HG02623 (cell line): ENCODE data around the gene JMJD7.

Experiments used
- ATAC-seq: cut with Tn5 transposase; IDR thresholded peaks from one replicate; pipeline ENCODE4 v1.9.1; 2021; ENCODE audit warnings: moderate library complexity; ENCODE audit not compliant: unreplicated experiment

Gene JMJD7

GRCh38 chr15:41842229-41842628 is 14.3 kb downstream of the JMJD7 start:
- no peak for ATAC-seq

GRCh38 chr15:41843571-41843970 is 15.7 kb downstream of the JMJD7 start:
- ATAC-seq = no peak

GRCh38 chr15:41844814-41845213 is 16.9 kb downstream of the JMJD7 start:
- no peak for ATAC-seq

GRCh38 chr15:41847206-41847605 is 19.3 kb downstream of the JMJD7 start:
- no peak for ATAC-seq

- no peak for ATAC-seq
These were observed 20.1 kb downstream of the JMJD7 start for GRCh38 chr15:41847981-41848380.

- ATAC-seq = no peak
These were observed 20.7 kb downstream of the JMJD7 start for GRCh38 chr15:41848631-41849030.

GRCh38 chr15:41849204-41849603 is 21.3 kb downstream of the JMJD7 start:
- no peak for ATAC-seq

GRCh38 chr15:41849861-41850260 is 22.0 kb downstream of the JMJD7 start:
- ATAC-seq = no peak

GRCh38 chr15:41850482-41851166 is 22.7 kb downstream of the JMJD7 start:
- ATAC-seq = no peak

GRCh38 chr15:41851167-41851523 is 23.3 kb downstream of the JMJD7 start:
- ATAC-seq = no peak

- ATAC-seq = no peak
These were observed 24.0 kb downstream of the JMJD7 start for GRCh38 chr15:41851755-41852370.

- ATAC-seq = no peak
These were observed 25.1 kb downstream of the JMJD7 start for GRCh38 chr15:41852736-41853590.

- no peak for ATAC-seq
These were observed 25.9 kb downstream of the JMJD7 start for GRCh38 chr15:41853831-41854230.

- no peak for ATAC-seq
These were observed 26.6 kb downstream of the JMJD7 start for GRCh38 chr15:41854443-41854842.

GRCh38 chr15:41855261-41855961 is 27.5 kb downstream of the JMJD7 start:
- ATAC-seq = no peak

- ATAC-seq = no peak
These were observed 28.4 kb downstream of the JMJD7 start for GRCh38 chr15:41856262-41856661.

- ATAC-seq = no peak
These were observed 28.8 kb downstream of the JMJD7 start for GRCh38 chr15:41856716-41857115.

GRCh38 chr15:41857316-41857715 is 29.4 kb downstream of the JMJD7 start:
- ATAC-seq = no peak

GRCh38 chr15:41858756-41859155 is 30.9 kb downstream of the JMJD7 start:
- no peak for ATAC-seq

- ATAC-seq = no peak
These were observed 32.3 kb downstream of the JMJD7 start for GRCh38 chr15:41860049-41860828.
